GM12801 (cell line): ENCODE results near the gene ABCA1.

Experiments
- TF ChIP-seq, protein P1 (sequence below): IDR thresholded peaks from one replicate; pipeline ENCODE4 v1.5.1; 2011; ENCODE audit warnings: control low read depth; ENCODE audit not compliant: insufficient read length; ENCODE audit errors: extremely low read depth

The ABCA1 gene

DNA sequence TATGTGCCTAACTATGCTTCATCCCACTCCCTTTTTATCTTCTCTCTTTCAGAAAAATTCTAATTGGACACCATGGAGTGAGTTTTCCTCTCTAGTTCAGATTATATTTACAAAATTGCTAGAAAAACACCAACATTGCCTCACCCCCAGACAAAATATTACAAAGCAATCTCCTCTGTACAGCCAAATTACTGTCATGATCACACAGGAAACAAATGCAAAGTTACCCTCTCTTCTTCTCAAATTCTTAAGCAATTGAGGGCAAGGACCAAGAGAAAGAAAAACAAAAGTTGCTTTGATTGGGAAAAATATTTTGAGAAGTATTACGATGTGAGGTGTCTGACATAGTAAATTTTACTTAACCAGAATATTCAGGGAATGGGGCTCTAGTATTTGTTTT is 30.8 kb upstream of the ABCA1 start:
- TF ChIP-seq, protein P1, sequence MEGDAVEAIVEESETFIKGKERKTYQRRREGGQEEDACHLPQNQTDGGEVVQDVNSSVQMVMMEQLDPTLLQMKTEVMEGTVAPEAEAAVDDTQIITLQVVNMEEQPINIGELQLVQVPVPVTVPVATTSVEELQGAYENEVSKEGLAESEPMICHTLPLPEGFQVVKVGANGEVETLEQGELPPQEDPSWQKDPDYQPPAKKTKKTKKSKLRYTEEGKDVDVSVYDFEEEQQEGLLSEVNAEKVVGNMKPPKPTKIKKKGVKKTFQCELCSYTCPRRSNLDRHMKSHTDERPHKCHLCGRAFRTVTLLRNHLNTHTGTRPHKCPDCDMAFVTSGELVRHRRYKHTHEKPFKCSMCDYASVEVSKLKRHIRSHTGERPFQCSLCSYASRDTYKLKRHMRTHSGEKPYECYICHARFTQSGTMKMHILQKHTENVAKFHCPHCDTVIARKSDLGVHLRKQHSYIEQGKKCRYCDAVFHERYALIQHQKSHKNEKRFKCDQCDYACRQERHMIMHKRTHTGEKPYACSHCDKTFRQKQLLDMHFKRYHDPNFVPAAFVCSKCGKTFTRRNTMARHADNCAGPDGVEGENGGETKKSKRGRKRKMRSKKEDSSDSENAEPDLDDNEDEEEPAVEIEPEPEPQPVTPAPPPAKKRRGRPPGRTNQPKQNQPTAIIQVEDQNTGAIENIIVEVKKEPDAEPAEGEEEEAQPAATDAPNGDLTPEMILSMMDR = no peak

DNA sequence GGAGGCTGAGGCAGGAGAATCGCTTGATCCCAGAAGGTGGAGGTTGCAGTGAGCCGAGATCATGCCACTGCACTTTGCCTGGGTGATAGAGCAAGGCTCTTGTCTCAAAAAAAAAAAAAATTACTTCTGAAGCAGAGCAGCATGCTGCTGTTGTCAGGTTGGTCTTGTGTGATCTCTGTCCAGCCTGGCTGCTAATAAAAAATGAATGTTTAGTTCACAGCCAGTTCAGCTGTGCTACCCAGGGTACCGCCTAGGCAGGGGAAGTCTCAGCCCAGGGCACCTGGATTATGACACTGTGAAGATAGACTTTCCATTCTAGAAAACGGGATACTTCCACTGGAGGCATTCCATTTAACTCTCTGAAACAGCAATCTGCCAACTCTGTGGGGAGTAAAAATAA is 23.5 kb upstream of the ABCA1 start:
- TF ChIP-seq, protein P1 = no peak

DNA sequence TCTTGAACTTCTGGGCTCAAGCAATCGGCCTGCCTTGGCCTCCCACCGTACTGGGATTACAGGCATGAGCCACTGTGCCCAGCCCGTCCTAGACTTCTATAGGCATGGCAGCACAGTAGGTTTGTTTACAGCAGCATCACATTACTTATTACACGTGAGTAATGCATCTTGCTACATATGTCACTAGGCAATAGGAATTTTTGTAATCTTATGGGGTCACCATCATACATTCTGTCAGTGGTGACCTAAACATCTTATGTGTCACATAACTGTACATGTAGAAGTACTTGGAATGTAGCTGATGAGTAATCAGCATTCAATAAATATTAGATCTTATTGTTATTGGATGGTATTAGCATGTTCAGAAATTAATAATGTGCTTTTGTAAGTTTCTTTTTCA is 22.9 kb upstream of the ABCA1 start:
- TF ChIP-seq, protein P1 = no peak

DNA sequence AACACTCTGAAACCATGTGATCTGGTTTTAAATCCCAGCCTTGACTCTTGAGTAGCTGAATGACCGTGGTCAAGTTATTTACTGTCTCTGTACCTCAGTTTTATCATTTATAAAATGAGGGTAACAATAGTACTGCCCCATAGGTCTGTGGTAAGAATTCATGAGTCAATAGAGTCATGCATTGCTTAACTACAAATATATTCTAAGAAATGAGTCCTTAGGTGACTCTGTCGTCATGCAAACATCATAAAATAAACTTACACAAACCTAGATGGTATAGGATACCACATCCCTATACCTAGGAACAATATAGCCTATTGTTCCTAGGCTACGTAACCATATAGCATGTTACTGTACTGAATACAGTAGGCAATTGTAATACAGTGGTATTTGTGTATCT is 20.3 kb upstream of the ABCA1 start:
- TF ChIP-seq, protein P1 = no peak

DNA sequence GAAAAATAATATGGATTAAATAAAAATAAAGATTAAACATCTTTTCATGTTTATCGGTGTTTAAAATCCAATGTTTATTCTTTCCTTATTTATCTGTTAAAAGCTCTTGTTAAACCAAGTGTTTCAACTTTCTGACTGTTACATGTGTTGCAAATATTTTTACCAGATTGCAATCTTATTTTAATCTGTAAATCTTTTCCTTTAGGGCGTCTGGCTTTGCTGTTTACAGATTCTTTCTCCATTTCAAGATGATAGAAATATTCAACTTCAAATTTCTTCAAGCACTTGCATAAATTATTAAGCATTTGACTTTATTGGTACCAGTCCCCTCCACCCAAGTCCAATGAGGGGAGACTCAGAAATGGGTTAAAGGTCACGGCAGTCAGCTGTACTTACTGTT is 16.9 kb upstream of the ABCA1 start:
- TF ChIP-seq, protein P1 = no peak

DNA sequence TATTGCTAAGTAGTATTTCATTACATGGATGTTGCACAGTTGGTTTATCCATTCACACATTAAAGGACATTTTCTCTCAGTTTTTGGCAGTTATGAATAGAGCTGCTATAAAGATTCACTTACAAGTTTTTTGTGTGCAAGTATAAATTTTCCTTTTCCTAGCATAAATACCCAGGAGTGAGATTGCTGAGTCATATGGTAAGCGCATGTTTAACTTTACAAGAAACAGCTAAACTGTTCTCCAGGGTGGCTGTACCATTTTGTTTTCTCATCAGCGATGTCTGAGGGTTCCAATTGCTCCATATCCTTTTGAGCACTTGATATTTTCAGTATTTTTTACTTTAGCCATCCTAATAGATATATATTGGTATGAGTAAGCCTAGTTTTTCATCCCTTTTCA is 16.4 kb upstream of the ABCA1 start:
- TF ChIP-seq, protein P1 = no peak

DNA sequence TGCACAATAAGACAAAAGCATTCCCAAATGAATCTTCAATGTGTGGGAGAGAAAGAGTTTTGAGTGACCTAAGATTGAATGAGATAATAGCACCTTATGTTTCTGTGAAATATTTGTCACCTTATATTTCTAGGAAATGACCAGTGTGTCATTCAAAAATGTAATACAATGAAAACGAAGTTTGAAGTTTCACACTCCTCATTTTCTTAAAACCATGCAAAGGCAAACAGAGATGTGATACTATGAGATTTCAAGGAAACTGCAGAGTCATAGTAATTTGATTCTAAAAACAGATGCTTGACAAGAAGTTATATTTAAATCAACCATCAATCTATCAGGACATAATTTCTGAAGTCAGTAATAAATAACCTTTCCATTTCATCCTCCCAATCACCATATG is 13.6 kb upstream of the ABCA1 start:
- TF ChIP-seq, protein P1 = no peak

DNA sequence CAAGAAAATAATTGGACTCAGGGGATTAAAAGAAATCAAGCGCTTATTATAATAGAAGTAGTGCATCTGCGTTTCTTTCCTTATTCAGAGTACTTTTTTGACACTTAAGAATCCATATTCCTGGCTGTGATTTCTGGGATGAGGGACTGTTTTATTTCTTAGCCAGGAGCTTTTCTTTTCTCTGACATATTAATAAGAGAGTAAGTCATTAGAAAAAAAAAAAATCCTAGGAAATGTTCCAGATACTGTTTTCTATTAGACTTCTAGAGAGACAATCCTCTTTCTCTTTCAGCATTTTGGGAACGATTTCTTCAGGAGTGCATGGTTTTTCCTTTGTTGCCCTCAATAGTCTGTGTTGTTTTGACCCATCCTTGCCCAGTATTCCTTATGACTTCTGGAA is 8.3 kb upstream of the ABCA1 start:
- TF ChIP-seq, protein P1 = no peak
